Measurements from ENCODE around the gene IRS1.
A peak's percentile ranks its signal among the peaks of the same experiment; 100 is the strongest.
"Not testable (repeated sequence)": the region's sequence is repeated elsewhere in the genome, so short reads cannot be mapped to it uniquely, and the experiment has no call there.

Gene IRS1

GRCh38 chr2:226837334-226837733 lies 37.7 kb upstream of the IRS1 start:
- Histone ChIP-seq H3K27me3 (ENCODE audit: control insufficient read depth in 1 of 2, insufficient read depth in 2 of 2, low read length in 2 of 2) (no peaks in the 10 kb centered on the region), H3K27ac (ENCODE audit: low read depth, low read length) (no peak overlapping the region), H3K9me3 (ENCODE audit: low read length) (no peaks in the 10 kb centered on the region), H3K9ac (ENCODE audit: low read length) (peak overlapping the region; percentile 63), H3K4me1 (ENCODE audit: insufficient read depth, low read length) (peaks cover 15% of the 10 kb centered on the region), H3K4me3 (ENCODE audit: low read depth in 1 of 2, low read length in 2 of 2) (no peak overlapping the region), H3K36me3 (ENCODE audit: insufficient read depth, low read length) (no peaks in the 10 kb centered on the region)

GRCh38 chr2:226836548-226836885 lies 36.9 kb upstream of the IRS1 start:
- peak overlapping the region; percentile 64 to 72 for H3K4me3 ChIP-seq (ENCODE audit: low read depth in 1 of 2, low read length in 2 of 2)
- H3K36me3 ChIP-seq (ENCODE audit: insufficient read depth, low read length): no peaks in the 10 kb centered on the region
- peaks cover 15% of the 10 kb centered on the region for H3K4me1 ChIP-seq (ENCODE audit: insufficient read depth, low read length)
- H3K9ac ChIP-seq (ENCODE audit: low read length): peak overlapping the region; percentile 63
- H3K27me3 ChIP-seq (ENCODE audit: control insufficient read depth in 1 of 2, insufficient read depth in 2 of 2, low read length in 2 of 2): no peaks in the 10 kb centered on the region
- H3K9me3 ChIP-seq (ENCODE audit: low read length): no peaks in the 10 kb centered on the region
- H3K27ac ChIP-seq (ENCODE audit: low read depth, low read length): peak overlapping the region; percentile 95

- peak within 1 kb of the TSS; percentile 63 for H3K9ac ChIP-seq (ENCODE audit: low read length)
- H3K27me3 ChIP-seq (ENCODE audit: control insufficient read depth in 1 of 2, insufficient read depth in 2 of 2, low read length in 2 of 2): no peaks in the 10 kb centered on the region
- H3K27ac ChIP-seq (ENCODE audit: low read depth, low read length): peak within 1 kb of the TSS; percentile 95
- H3K4me1 ChIP-seq (ENCODE audit: insufficient read depth, low read length): peaks cover 15% of the 10 kb centered on the region
- H3K36me3 ChIP-seq (ENCODE audit: insufficient read depth, low read length): no peaks in the 10 kb centered on the region
- no peaks in the 10 kb centered on the region for H3K9me3 ChIP-seq (ENCODE audit: low read length)
- H3K4me3 ChIP-seq (ENCODE audit: low read depth in 1 of 2, low read length in 2 of 2): peak within 1 kb of the TSS; percentile 64 to 72
These were observed 36.4 kb upstream of the IRS1 start, which contains the start of gene RHBDD1 for GRCh38 chr2:226835796-226836547. TSS of gene RHBDD1 (plus strand) at chr2:226836054. CDS start at chr2:226864694, 28,640 bp downstream.

- Histone ChIP-seq H3K9ac (ENCODE audit: low read length) (peak overlapping the region; percentile 44), H3K9me3 (ENCODE audit: low read length) (no peaks in the 10 kb centered on the region), H3K27ac (ENCODE audit: low read depth, low read length) (peak overlapping the region; percentile 95), H3K36me3 (ENCODE audit: insufficient read depth, low read length) (no peaks in the 10 kb centered on the region), H3K4me3 (ENCODE audit: low read depth in 1 of 2, low read length in 2 of 2) (peak overlapping the region; percentile 64 to 72), H3K4me1 (ENCODE audit: insufficient read depth, low read length) (peaks cover 15% of the 10 kb centered on the region), H3K27me3 (ENCODE audit: control insufficient read depth in 1 of 2, insufficient read depth in 2 of 2, low read length in 2 of 2) (no peaks in the 10 kb centered on the region)
These were observed 35.8 kb upstream of the IRS1 start for GRCh38 chr2:226835420-226835795.

- not testable (repeated sequence) for H3K27me3 ChIP-seq (ENCODE audit: control insufficient read depth in 1 of 2, insufficient read depth in 2 of 2, low read length in 2 of 2); H3K9me3 ChIP-seq (ENCODE audit: low read length); H3K27ac ChIP-seq (ENCODE audit: low read depth, low read length); H3K36me3 ChIP-seq (ENCODE audit: insufficient read depth, low read length); H3K9ac ChIP-seq (ENCODE audit: low read length)
- peak overlapping the region; percentile 64 to 72 for H3K4me3 ChIP-seq (ENCODE audit: low read depth in 1 of 2, low read length in 2 of 2)
- peaks cover 15% of the 10 kb centered on the region for H3K4me1 ChIP-seq (ENCODE audit: insufficient read depth, low read length)
These were observed 35.3 kb upstream of the IRS1 start for GRCh38 chr2:226834880-226835279.

- Histone ChIP-seq H3K9me3 (ENCODE audit: low read length) (no peaks in the 10 kb centered on the region), H3K36me3 (ENCODE audit: insufficient read depth, low read length) (no peaks in the 10 kb centered on the region), H3K27me3 (ENCODE audit: control insufficient read depth in 1 of 2, insufficient read depth in 2 of 2, low read length in 2 of 2) (no peaks in the 10 kb centered on the region), H3K9ac (ENCODE audit: low read length) (no peak overlapping the region), H3K27ac (ENCODE audit: low read depth, low read length) (no peak overlapping the region), H3K4me3 (ENCODE audit: low read depth in 1 of 2, low read length in 2 of 2) (no peak overlapping the region), H3K4me1 (ENCODE audit: insufficient read depth, low read length) (peaks cover 5% of the 10 kb centered on the region)
These were observed 32.4 kb upstream of the IRS1 start for GRCh38 chr2:226832061-226832460.

- Histone ChIP-seq H3K9me3 (ENCODE audit: low read length) (no peaks in the 10 kb centered on the region), H3K36me3 (ENCODE audit: insufficient read depth, low read length) (no peaks in the 10 kb centered on the region), H3K4me3 (ENCODE audit: low read depth in 1 of 2, low read length in 2 of 2) (no peak overlapping the region), H3K9ac (ENCODE audit: low read length) (no peak overlapping the region), H3K27ac (ENCODE audit: low read depth, low read length) (no peak overlapping the region), H3K27me3 (ENCODE audit: control insufficient read depth in 1 of 2, insufficient read depth in 2 of 2, low read length in 2 of 2) (no peaks in the 10 kb centered on the region), H3K4me1 (ENCODE audit: insufficient read depth, low read length) (no peaks in the 10 kb centered on the region)
These were observed 31.6 kb upstream of the IRS1 start for GRCh38 chr2:226831266-226831665.

GRCh38 chr2:226829721-226830631 lies 30.4 kb upstream of the IRS1 start:
- no peaks in the 10 kb centered on the region for H3K27me3 ChIP-seq (ENCODE audit: control insufficient read depth in 1 of 2, insufficient read depth in 2 of 2, low read length in 2 of 2)
- H3K9ac ChIP-seq (ENCODE audit: low read length): no peak overlapping the region
- no peaks in the 10 kb centered on the region for H3K4me1 ChIP-seq (ENCODE audit: insufficient read depth, low read length)
- no peak overlapping the region for H3K4me3 ChIP-seq (ENCODE audit: low read depth in 1 of 2, low read length in 2 of 2)
- H3K27ac ChIP-seq (ENCODE audit: low read depth, low read length): no peak overlapping the region
- H3K9me3 ChIP-seq (ENCODE audit: low read length): no peaks in the 10 kb centered on the region
- H3K36me3 ChIP-seq (ENCODE audit: insufficient read depth, low read length): no peaks in the 10 kb centered on the region

GRCh38 chr2:226828191-226828590 lies 28.6 kb upstream of the IRS1 start:
- Histone ChIP-seq H3K9ac (ENCODE audit: low read length) (no peak overlapping the region), H3K4me3 (ENCODE audit: low read depth in 1 of 2, low read length in 2 of 2) (no peak overlapping the region), H3K27ac (ENCODE audit: low read depth, low read length) (no peak overlapping the region), H3K4me1 (ENCODE audit: insufficient read depth, low read length) (no peaks in the 10 kb centered on the region), H3K36me3 (ENCODE audit: insufficient read depth, low read length) (no peaks in the 10 kb centered on the region), H3K27me3 (ENCODE audit: control insufficient read depth in 1 of 2, insufficient read depth in 2 of 2, low read length in 2 of 2) (no peaks in the 10 kb centered on the region), H3K9me3 (ENCODE audit: low read length) (no peaks in the 10 kb centered on the region)

GRCh38 chr2:226825056-226825455 lies 25.4 kb upstream of the IRS1 start:
- Histone ChIP-seq H3K4me3 (ENCODE audit: low read depth in 1 of 2, low read length in 2 of 2) (no peak overlapping the region), H3K4me1 (ENCODE audit: insufficient read depth, low read length) (no peaks in the 10 kb centered on the region), H3K27ac (ENCODE audit: low read depth, low read length) (no peak overlapping the region), H3K27me3 (ENCODE audit: control insufficient read depth in 1 of 2, insufficient read depth in 2 of 2, low read length in 2 of 2) (no peaks in the 10 kb centered on the region), H3K9ac (ENCODE audit: low read length) (no peak overlapping the region), H3K9me3 (ENCODE audit: low read length) (no peaks in the 10 kb centered on the region), H3K36me3 (ENCODE audit: insufficient read depth, low read length) (no peaks in the 10 kb centered on the region)

GRCh38 chr2:226818930-226819329 lies 19.3 kb upstream of the IRS1 start:
- no peaks in the 10 kb centered on the region for H3K27me3 ChIP-seq (ENCODE audit: control insufficient read depth in 1 of 2, insufficient read depth in 2 of 2, low read length in 2 of 2)
- no peak overlapping the region for H3K9ac ChIP-seq (ENCODE audit: low read length)

More at GRCh38 chr2:226818930-226819329, 19.3 kb upstream of the IRS1 start:
- no peaks in the 10 kb centered on the region for H3K4me1 ChIP-seq (ENCODE audit: insufficient read depth, low read length)
- no peaks in the 10 kb centered on the region for H3K9me3 ChIP-seq (ENCODE audit: low read length)
- H3K27ac ChIP-seq (ENCODE audit: low read depth, low read length): no peak overlapping the region
- H3K4me3 ChIP-seq (ENCODE audit: low read depth in 1 of 2, low read length in 2 of 2): no peak overlapping the region
- no peaks in the 10 kb centered on the region for H3K36me3 ChIP-seq (ENCODE audit: insufficient read depth, low read length)

Measured in muscle layer of colon (tissue), 2 donors.